ENCODE measurements around the gene FAM227B.
"Not testable (repeated sequence)": the region's sequence is repeated elsewhere in the genome, so short reads cannot be mapped to it uniquely, and the experiment has no call there.

FAM227B gene

GRCh38 chr15:49620658-49621368 lies at the start of gene FAM227B, which contains the start of gene DTWD1:
Gene FAM227B, minus strand, starts transcription at chr15:49620818. Its CDS starts 5,647 bp downstream, at chr15:49615171.
Gene DTWD1, plus strand, starts transcription at chr15:49621048. Its CDS starts 4,120 bp downstream, at chr15:49625168.
- DNase-seq: peak; percentile 71

- no peak for DNase-seq
Measured at GRCh38 chr15:49669288-49669687, 48.7 kb upstream of the FAM227B start.

- DNase-seq: not testable (repeated sequence)
Measured at GRCh38 chr15:49666486-49666885, 45.9 kb upstream of the FAM227B start.

GRCh38 chr15:49664716-49665115 lies 44.1 kb upstream of the FAM227B start:
- DNase-seq: no peak

GRCh38 chr15:49656734-49657133 lies 36.1 kb upstream of the FAM227B start:
- no peak for DNase-seq

GRCh38 chr15:49652922-49653321 lies 32.3 kb upstream of the FAM227B start:
- no peak for DNase-seq

GRCh38 chr15:49650676-49651075 lies 30.1 kb upstream of the FAM227B start:
- no peak for DNase-seq

GRCh38 chr15:49649987-49650386 lies 29.4 kb upstream of the FAM227B start:
- no peak for DNase-seq

GRCh38 chr15:49646891-49647290 lies 26.3 kb upstream of the FAM227B start:
- DNase-seq: no peak

- DNase-seq: peak; percentile 78
Measured at GRCh38 chr15:49645941-49646340, 25.3 kb upstream of the FAM227B start.

GRCh38 chr15:49645277-49645676 lies 24.7 kb upstream of the FAM227B start:
- DNase-seq: no peak

- no peak for DNase-seq
Measured at GRCh38 chr15:49644364-49644794, 23.8 kb upstream of the FAM227B start.

GRCh38 chr15:49637857-49638256 lies 17.2 kb upstream of the FAM227B start:
- DNase-seq: no peak

- DNase-seq: no peak
Measured at GRCh38 chr15:49628379-49628778, 7.8 kb upstream of the FAM227B start.

- no peak for DNase-seq
Measured at GRCh38 chr15:49627407-49627877, 6.8 kb upstream of the FAM227B start.

GRCh38 chr15:49625460-49626036 lies 4.9 kb upstream of the FAM227B start:
- no peak for DNase-seq

- no peak for DNase-seq
Measured at GRCh38 chr15:49624056-49624455, 3.4 kb upstream of the FAM227B start.

- no peak for DNase-seq
Measured at GRCh38 chr15:49622561-49622960, 1.9 kb upstream of the FAM227B start.

- DNase-seq: no peak
Measured at GRCh38 chr15:49621887-49622286, 1.3 kb upstream of the FAM227B start.

- DNase-seq: peak; percentile 1
Measured at GRCh38 chr15:49621401-49621811, 788 bp upstream of the FAM227B start.

- no peak for DNase-seq
Measured at GRCh38 chr15:49620199-49620598, 419 bp downstream of the FAM227B start.

- DNase-seq: no peak
Measured at GRCh38 chr15:49619226-49619625, 1.4 kb downstream of the FAM227B start.

- DNase-seq: not testable (repeated sequence)
Measured at GRCh38 chr15:49612240-49612639, 8.4 kb downstream of the FAM227B start.

- DNase-seq: no peak
Measured at GRCh38 chr15:49610157-49610918, 10.3 kb downstream of the FAM227B start.

All from DMS79 (cell line).